ENCODE measurements around the gene NR1I3.
"Not testable (repeated sequence)": the region's sequence is repeated elsewhere in the genome, so short reads cannot be mapped to it uniquely, and the experiment has no call there.

The NR1I3 gene

GRCh38 chr1:161227196-161227871 lies 10.7 kb downstream of the NR1I3 start:
- peaks cover 22% of the 10 kb centered on the region for H3K36me3 Mint-ChIP-seq

GRCh38 chr1:161226759-161227158 lies 11.2 kb downstream of the NR1I3 start:
- peaks cover 22% of the 10 kb centered on the region for H3K36me3 Mint-ChIP-seq

More at GRCh38 chr1:161227196-161227871, 10.7 kb downstream of the NR1I3 start:
- peak overlapping the region; percentile 95 for H3K27ac Mint-ChIP-seq
- peak; percentile 88 to 94 for DNase-seq (ENCODE audit: low spot score in 2 of 2)
- ATAC-seq, result peak; percentile 57
- H3K4me3 Mint-ChIP-seq, result peak overlapping the region; percentile 97
- no peaks in the 10 kb centered on the region for H3K9me3 Mint-ChIP-seq
- H3K4me1 Mint-ChIP-seq, result peaks cover 31% of the 10 kb centered on the region

GRCh38 chr1:161226320-161226711 lies 11.7 kb downstream of the NR1I3 start:
- H3K27ac Mint-ChIP-seq, result peak overlapping the region; percentile 95
- no peak for ATAC-seq
- H3K9me3 Mint-ChIP-seq, result no peaks in the 10 kb centered on the region
- DNase-seq (ENCODE audit: low spot score in 2 of 2), result peak in 1 of 2 donors; percentile 64
- peaks cover 22% of the 10 kb centered on the region for H3K36me3 Mint-ChIP-seq
- H3K4me3 Mint-ChIP-seq, result peak overlapping the region; percentile 97
- H3K4me1 Mint-ChIP-seq, result peaks cover 31% of the 10 kb centered on the region

More at GRCh38 chr1:161226759-161227158, 11.2 kb downstream of the NR1I3 start:
- DNase-seq (ENCODE audit: low spot score in 2 of 2) (no peak), ATAC-seq (no peak)
- H3K9me3 Mint-ChIP-seq, result no peaks in the 10 kb centered on the region
- H3K27ac Mint-ChIP-seq, result peak overlapping the region; percentile 95
- peaks cover 31% of the 10 kb centered on the region for H3K4me1 Mint-ChIP-seq
- peak overlapping the region; percentile 97 for H3K4me3 Mint-ChIP-seq

GRCh38 chr1:161225534-161226319 lies 12.3 kb downstream of the NR1I3 start, which contains the start of gene TOMM40L:
Gene TOMM40L (plus strand): TSS chr1:161226060. CDS start chr1:161226490, 430 bp downstream.
- Mint-ChIP-seq H3K9me3 (no peaks in the 10 kb centered on the region), H3K4me3 (peak within 1 kb of the TSS; percentile 97), H3K4me1 (peaks cover 31% of the 10 kb centered on the region), H3K27ac (peak within 1 kb of the TSS; percentile 95), H3K36me3 (peaks cover 22% of the 10 kb centered on the region)
- ATAC-seq, result peak; percentile 98
- peak; percentile 72 to 94 for DNase-seq (ENCODE audit: low spot score in 2 of 2)

- H3K27ac Mint-ChIP-seq, result peak overlapping the region; percentile 95
- ATAC-seq (peak; percentile 1), DNase-seq (ENCODE audit: low spot score in 2 of 2) (no peak)
- H3K36me3 Mint-ChIP-seq, result peaks cover 17% of the 10 kb centered on the region
- peaks cover 31% of the 10 kb centered on the region for H3K4me1 Mint-ChIP-seq
- H3K4me3 Mint-ChIP-seq, result peak overlapping the region; percentile 97
- no peaks in the 10 kb centered on the region for H3K9me3 Mint-ChIP-seq
These were observed 12.8 kb downstream of the NR1I3 start for GRCh38 chr1:161225178-161225533.

- H3K36me3 Mint-ChIP-seq, result peaks cover 14% of the 10 kb centered on the region
- peaks cover 31% of the 10 kb centered on the region for H3K4me1 Mint-ChIP-seq
- not testable (repeated sequence) for DNase-seq (ENCODE audit: low spot score in 2 of 2); H3K9me3 Mint-ChIP-seq; H3K4me3 Mint-ChIP-seq; ATAC-seq
- H3K27ac Mint-ChIP-seq, result peak overlapping the region; percentile 95
These were observed 13.3 kb downstream of the NR1I3 start for GRCh38 chr1:161224695-161225087.

- peak overlapping the region; percentile 71 for H3K27ac Mint-ChIP-seq
- peaks cover 31% of the 10 kb centered on the region for H3K4me1 Mint-ChIP-seq
- no peak for ATAC-seq
- peaks cover 14% of the 10 kb centered on the region for H3K36me3 Mint-ChIP-seq
- DNase-seq (ENCODE audit: low spot score in 2 of 2), result no peak
- H3K9me3 Mint-ChIP-seq, result no peaks in the 10 kb centered on the region
- no peak overlapping the region for H3K4me3 Mint-ChIP-seq
These were observed 14.0 kb downstream of the NR1I3 start for GRCh38 chr1:161223805-161224694.

GRCh38 chr1:161222175-161223019 lies 15.6 kb downstream of the NR1I3 start:
- no peak for DNase-seq (ENCODE audit: low spot score in 2 of 2)
- Mint-ChIP-seq H3K4me1 (peaks cover 37% of the 10 kb centered on the region), H3K27ac (no peak overlapping the region), H3K4me3 (no peak overlapping the region), H3K36me3 (no peaks in the 10 kb centered on the region), H3K9me3 (no peaks in the 10 kb centered on the region)
- ATAC-seq, result no peak

GRCh38 chr1:161220002-161220401 lies 18.0 kb downstream of the NR1I3 start:
- ATAC-seq (no peak), DNase-seq (ENCODE audit: low spot score in 2 of 2) (no peak)
- Mint-ChIP-seq H3K4me3 (no peak overlapping the region), H3K27ac (no peak overlapping the region), H3K36me3 (peaks cover 4% of the 10 kb centered on the region), H3K4me1 (peaks cover 29% of the 10 kb centered on the region), H3K9me3 (no peaks in the 10 kb centered on the region)

GRCh38 chr1:161219078-161219892 lies 18.7 kb downstream of the NR1I3 start:
- H3K4me1 Mint-ChIP-seq, result peaks cover 29% of the 10 kb centered on the region
- DNase-seq (ENCODE audit: low spot score in 2 of 2) (no peak), ATAC-seq (no peak)
- no peaks in the 10 kb centered on the region for H3K9me3 Mint-ChIP-seq
- H3K27ac Mint-ChIP-seq, result no peak overlapping the region
- peaks cover 11% of the 10 kb centered on the region for H3K36me3 Mint-ChIP-seq
- H3K4me3 Mint-ChIP-seq, result no peak overlapping the region

- Mint-ChIP-seq H3K27ac (peak overlapping the region; percentile 87), H3K36me3 (peaks cover 19% of the 10 kb centered on the region), H3K4me1 (peaks cover 29% of the 10 kb centered on the region), H3K4me3 (no peak overlapping the region), H3K9me3 (no peaks in the 10 kb centered on the region)
- ATAC-seq, result no peak
- DNase-seq (ENCODE audit: low spot score in 2 of 2), result no peak
These were observed 19.5 kb downstream of the NR1I3 start for GRCh38 chr1:161218301-161219077.

GRCh38 chr1:161217831-161218230 lies 20.2 kb downstream of the NR1I3 start:
- H3K9me3 Mint-ChIP-seq, result no peaks in the 10 kb centered on the region
- H3K4me1 Mint-ChIP-seq, result peaks cover 29% of the 10 kb centered on the region
- H3K4me3 Mint-ChIP-seq, result no peak overlapping the region
- DNase-seq (ENCODE audit: low spot score in 2 of 2) (no peak), ATAC-seq (peak; percentile 2)
- H3K36me3 Mint-ChIP-seq, result peaks cover 26% of the 10 kb centered on the region
- peak overlapping the region; percentile 87 for H3K27ac Mint-ChIP-seq

Measured in stimulated activated effector memory CD8-positive, alpha-beta T cell treated with anti-CD3 and anti-CD28 coated beads, Interleukin-12 subunit alpha, Interleukin-12 subunit beta, amount 100 ng/mL, for 72 hours (primary cell).